ENCODE measurements around the gene EXD3.

The EXD3 gene

DNA sequence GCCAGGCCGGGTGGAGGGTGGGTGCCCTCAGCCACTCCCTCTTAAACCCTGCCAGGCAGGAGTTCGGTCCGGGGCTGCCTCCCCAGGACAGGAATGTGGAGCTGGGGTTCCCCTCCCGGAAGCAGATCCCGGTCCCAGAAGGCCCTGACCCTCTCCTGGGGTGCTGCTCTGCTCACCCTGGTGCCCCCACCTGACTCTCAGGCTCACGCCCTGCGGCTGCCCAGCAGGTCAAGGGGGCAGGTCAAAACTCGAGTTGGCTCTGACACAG is 117.2 kb downstream of the EXD3 start:
- DNase-seq (ENCODE audit: low spot score) = no peak

DNA sequence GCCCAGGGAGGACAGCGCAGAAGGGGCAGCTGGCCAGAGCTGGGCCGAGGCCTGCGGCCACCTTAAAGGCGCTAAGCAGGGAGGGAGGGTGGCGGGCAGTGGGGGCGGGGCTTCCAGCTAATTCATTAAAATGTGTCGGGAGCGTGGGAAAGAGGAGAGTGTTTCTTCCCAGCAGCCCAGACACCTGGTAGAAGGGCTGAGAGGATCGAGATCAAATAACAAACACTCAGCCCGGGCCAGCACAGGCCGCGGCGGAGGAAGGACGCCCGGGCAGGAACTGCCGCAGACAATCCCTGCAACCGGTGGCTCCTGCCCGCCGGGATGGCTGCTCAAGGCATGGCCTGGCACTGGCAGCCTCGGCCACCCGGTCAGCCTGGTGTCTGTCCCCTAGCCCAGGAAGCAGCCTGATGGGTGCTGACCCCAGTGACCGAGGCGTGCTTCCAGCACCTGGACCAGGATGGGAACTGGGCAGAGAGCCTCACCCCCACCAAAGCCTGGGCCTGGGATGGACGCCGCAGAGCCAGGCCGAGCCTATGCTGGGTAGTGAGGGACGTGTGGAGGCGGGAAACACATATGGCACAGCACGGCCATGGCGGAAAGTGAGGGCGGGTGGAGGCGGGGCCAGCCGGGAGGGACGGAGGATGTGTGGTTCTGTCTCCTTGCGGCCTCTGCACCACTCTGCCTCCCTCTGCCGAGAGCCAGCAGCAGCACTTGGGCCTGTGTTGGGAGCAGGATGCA is 117.7 kb downstream of the EXD3 start:
- DNase-seq (ENCODE audit: low spot score) = peak; percentile 63

DNA sequence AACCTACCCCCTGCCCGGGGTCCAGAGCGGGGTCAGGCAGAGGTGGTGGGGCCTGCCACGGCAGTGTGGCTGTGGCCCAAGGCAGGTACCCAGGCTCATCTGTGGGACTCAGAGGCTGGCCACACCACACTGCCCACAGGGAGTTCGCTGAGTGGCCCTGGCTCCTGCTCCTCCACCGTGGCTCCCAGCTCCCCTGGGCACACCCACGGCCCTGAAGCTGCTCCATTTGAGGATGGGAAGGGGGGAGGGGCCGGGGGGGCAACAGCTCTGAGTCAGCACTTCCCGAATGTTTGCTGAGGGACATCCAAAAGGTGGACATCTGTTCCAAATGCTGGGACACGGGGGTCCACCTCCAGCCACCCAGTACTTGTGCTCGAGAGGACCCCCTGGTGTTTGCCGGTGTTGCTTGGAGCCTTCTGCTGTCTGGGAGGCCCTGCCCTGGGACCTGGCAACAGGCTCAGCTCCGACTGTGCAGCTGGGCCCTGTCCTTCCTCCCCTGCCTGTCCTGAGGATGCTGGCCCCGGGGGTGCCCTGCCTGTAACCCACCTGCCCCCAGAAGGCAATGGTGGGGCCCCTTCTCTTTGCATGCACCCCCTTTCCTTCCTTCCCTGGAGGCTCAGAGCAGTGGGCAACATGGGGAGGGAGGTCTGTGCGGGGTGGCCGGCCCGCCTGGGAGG is 118.4 kb downstream of the EXD3 start:
- DNase-seq (ENCODE audit: low spot score) = no peak

DNA sequence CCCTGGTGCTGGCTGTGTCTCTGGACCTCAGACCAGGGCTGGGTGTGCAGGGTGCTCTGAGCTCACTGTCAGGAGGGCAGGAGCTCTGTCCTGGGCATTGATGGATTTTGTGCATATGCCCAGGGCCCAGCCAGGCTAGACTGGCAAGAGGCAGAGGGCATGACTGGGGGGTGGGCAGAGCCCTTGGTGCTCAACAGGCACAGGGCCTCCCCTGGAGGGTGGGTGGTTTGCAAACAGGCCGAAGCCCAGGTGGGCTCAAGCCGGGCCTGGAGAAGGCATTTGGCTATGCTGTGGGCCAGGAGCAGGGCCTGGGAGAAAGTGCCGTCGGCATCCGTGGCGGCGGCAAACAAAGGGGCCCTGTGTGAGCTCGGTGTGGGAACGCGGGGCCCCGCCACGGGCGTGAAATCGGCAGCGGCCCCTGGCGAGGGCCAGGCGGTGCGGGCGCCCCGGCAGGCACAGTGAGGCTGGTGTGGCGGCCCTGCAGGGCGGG is 119.0 kb downstream of the EXD3 start:
- DNase-seq (ENCODE audit: low spot score) = no peak

DNA sequence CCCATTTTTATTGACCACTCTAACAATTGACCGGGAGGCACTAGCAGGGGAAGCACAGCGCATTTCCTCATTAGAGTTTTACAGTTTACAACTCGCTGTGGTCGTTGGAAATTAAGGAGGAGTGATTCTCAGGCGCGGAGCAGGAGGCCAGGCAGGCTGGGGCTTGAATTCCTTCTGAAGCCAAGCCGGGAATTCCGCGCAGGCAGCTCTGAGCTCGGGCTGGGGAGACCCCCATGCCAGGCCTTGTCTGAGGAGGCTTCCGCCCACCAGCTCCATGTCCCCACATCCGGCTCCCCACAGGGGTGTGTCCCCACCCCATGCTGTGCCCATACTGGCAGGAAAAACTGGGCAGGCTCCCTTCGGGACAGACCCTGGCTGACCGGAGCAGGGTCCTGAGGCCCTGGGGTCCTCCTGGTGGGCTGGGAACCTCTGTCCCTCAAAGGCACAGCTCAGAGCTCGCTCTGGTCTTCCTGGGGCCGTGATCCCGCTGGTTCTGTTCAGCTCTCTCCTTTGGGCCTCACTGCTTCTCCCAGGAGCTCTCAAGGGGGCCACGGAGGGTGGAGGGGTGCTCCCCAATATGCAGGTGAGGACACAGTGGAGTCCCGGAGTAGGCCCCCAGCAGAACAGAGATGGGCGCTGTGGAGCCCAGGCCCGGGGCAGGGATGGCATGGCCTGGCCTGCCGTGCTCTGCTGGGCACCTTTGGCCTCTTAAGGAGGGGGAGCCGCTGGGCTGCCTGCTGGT is 119.6 kb downstream of the EXD3 start:
- DNase-seq (ENCODE audit: low spot score) = no peak

DNA sequence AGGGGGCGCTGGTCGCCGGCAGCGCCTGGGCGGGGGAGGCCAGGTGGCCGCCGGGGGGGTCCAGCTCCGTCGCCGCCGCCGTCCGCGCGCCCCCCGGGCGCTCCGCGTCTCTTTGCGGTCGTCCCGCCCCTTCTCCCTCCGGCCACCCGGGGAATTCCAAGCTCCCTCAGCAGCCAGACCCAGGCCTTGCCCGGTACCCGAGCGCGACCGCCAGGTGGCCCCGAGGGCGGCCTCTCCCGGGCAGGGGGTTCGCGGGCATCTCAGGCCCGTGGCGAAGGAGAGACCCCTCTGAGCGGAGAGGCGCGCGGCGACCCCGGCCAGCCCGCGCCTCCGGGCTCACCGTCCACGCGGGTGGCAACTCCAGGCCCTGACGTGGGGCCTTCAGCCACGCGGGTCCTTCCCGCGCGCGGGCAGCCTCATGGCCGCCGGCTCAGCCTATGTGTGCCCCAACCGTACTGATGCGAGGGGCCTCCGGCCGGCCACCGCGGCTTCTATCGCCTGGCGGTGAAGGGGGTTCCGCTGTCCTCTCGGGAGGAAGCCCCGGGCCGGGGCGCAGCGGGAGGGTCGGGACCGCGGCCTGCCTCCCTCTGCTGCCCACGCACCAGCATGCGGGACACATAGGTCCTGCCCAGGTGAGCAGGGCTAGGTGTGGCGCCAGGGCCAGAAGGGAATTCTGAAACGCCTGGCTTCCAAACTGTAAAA is 120.4 kb downstream of the EXD3 start:
- peak; percentile 77 for DNase-seq (ENCODE audit: low spot score)

DNA sequence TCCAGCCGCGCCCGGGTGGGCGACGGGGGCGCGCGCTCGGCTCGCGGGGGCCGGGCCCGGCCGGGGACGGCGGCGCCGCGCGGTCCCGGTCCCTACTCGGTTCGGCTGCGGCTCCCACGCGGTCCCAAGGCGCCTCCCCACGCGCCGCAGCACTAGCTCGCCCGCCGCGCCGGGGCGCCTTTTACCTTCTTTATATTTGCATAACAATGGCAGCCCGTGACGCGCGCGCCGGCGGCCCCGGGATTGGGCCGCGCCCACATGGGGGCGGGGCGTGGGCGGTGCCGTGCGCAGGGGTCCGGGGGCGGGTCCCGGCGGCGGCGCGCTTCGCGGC is 120.9 kb downstream of the EXD3 start, which contains the start of gene NRARP:
Gene NRARP (minus strand): TSS at position 154 of the 331 bp plus-strand sequence. CDS start 343 bp downstream, outside the sequence.
- DNase-seq (ENCODE audit: low spot score) = peak; percentile 83

DNA sequence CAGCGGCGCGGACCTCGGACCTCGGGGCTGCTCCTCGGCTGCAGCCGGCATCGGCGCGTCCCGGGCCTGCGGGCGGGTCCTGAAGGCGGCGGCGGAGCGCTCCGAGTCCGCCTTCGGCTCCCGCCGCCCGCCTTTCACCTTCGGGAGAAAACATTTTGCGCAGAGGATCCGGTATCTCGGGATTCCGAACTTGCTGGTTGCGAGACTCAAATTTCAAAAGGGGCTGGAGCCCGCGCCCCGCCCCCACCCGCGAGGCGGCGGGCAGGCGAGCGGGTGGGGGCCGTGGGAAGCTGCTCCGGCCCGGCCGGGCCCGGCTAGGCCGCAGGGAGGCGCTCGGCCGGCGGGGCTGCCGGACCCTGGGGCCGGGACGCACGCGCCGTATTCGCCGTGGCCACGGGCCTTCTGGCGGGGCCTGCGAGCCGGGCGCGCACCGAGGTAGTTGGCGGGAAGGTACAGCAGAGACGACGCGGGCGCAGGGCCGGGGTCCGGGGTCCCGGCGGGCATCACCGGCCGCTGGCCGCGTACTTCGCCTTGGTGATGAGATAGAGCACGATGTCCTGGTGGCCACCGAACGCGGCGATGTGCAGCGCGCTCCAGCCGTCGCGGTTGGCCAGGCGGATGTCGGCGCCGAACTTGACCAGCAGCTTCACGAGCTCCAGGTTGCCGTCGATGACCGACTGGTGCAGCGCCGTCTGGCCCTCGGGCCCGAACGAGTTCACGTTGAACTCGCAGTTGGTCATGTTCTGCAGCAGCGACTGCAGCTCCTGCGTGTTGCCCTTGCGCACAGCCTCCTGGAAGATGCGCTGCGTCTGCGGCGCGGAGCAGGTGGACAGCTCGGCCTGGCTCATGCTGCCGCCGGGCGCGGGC is 121.6 kb downstream of the EXD3 start:
- no peak for DNase-seq (ENCODE audit: low spot score)

DNA sequence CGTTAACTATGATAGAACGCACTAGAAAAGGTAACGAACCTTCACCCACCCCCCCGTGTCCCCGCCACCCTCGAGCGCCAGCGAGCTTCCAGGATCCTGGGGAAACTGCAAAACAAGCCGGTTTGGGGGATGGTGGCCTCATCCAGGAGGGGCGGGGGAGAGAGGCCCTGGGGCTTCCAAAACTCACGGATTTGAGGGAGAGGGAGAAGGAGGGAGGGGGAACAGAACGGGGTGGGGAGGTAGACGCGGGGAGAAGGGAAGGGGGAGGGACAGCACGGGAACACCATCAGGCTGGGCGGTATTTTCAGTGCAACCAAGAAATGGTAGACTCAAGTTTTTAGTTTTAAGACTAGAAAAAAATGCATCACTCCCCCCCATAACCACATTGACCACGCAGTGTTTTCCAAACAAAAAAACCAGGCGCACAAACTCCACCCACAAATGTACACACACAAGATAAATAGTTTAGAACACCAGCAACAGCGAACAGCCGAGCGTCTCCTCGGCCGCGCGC is 122.3 kb downstream of the EXD3 start:
- no peak for DNase-seq (ENCODE audit: low spot score)

DNA sequence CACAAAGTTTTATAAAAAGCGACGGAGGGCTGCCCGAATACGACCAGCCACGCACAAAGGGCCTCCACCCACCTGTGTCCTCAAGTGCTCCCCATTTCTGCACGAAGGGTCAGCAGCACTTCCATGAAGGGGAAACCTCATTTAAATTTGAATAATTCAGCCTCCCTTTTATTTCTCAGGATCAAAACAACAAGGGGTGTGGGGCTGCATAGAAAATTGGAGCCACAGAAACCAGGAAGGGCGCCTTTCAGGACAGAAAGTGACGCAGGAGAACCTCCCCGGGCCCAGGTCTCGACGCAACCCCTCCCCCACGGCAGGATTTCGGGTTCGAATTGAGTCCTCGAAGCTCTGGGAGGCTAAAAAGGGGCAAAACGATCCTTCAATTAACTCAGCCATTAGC is 123.0 kb downstream of the EXD3 start:
- DNase-seq (ENCODE audit: low spot score) = no peak

DNA sequence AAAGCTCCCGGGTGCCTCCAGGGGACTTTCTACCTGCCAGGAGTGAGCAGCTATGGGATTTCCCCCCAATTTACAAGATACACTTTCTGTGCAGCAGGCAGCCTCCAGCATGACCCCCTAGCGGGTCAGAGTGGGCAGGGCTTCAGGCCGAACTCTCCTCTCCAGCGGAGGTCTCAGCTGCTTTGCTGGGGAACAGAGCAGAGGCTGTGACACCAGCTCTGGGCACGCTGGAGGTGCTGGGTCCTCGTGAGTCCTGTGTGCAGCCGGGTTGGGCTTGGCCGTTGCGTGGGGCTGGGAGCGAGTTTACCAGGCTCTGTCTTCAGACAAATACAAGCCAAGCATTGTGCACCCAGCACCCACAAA is 123.8 kb downstream of the EXD3 start:
- no peak for DNase-seq (ENCODE audit: low spot score)

DNA sequence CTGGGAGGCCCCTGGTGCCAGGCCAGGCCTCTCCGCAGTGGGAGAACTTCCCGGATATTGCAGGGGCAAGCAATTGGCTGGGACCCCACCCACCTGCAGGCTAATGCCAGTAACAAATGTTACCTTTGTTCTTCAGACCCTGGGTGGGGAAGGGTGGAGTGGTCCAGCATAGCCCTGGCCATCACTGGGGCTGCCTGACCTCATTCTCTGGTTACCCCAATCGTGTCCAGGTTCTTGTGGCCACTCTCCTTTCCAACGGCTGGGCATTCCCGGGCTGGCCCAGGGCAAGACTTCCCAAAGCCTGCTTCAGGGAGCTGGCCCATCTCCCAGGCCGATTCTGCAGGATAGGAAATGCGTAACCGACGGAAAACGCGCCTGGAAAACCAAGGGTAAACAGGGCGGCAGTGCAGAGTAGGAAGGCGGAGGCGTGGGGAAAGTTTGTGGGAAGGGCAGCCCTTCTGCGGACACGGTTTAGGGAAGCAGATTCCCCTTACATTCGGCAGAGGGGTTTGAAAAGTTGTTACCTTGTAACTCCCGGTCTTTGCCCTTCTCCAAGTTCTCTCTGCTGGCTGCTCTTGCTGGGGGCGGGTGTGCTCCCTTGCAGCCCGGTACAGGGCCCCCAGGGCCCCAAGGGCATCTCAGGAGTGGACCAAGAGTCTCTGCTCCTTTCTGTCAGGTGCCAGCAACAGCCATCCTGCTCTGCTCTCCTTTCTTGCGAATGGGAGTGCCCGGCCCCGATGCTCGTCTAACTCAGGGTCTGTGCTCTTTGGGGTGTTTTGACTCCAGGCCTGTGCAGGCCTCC is 124.4 kb downstream of the EXD3 start:
- DNase-seq (ENCODE audit: low spot score) = no peak

DNA sequence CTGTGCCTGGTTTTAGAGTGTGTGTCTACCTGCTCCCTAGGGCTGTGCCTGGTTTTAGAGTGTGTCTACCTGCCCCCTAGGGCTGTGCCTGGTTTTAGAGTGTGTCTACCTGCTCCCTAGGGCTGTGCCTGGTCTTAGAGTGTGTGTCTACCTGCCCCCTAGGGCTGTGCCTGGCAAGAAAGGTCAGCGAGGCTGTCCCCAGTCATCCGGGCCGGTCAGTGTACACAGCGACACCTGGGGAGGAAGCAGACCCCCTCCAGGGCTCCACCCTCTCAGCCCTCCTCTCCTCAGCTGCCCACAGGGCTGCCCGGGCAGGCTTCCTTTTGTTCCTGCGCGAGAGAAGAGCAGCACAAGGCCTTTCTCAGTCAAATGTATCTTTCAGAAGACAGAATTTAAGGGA is 125.0 kb downstream of the EXD3 start:
- DNase-seq (ENCODE audit: low spot score) = no peak

DNA sequence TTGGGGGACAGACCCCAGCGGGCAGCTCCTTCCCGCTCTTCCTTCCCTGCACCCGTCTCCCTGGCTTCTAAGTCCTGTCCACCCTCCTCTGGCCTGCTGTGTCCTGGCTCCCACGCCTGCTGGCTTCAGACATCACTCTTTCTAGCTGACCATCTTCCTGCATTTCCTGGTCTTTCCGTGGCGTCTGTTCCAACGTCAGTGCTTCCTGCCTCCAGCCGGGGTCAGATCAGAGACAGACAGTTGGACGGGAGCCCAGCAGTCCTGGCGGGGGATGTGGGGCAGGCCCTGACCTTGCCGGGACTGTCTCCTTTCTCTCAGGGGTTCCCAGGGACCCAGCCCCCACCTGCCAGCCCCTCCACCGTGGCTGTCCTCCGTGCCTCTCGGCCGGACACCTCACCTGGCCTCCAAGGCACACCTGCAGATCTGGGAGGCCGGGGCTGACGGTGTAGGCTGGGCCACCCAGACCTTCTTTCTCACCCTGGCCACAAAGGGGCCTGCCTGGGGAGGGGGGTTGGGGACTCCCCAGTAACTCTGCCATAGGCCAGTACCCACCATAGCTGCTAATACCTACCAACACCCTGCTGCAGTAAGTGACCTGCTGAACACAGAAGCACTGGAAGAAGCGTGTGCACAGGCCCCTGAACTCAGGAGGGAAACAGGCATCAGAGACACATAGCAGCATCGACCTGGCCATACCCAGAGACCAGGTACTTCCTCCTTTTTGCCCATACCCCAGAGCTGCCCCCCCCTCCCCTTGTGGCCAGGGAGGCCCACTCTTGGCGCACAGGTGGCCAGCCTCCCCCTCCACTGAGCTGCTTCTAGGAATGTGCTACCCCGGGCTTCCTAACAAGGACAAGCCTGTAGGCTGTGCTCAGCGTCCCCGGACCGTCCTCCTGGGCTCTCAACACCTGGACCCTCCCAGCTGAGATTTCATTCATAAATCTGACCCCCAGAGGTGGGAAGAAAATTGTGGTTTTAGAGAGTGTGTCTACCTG is 126.0 kb downstream of the EXD3 start:
- DNase-seq (ENCODE audit: low spot score) = no peak

DNA sequence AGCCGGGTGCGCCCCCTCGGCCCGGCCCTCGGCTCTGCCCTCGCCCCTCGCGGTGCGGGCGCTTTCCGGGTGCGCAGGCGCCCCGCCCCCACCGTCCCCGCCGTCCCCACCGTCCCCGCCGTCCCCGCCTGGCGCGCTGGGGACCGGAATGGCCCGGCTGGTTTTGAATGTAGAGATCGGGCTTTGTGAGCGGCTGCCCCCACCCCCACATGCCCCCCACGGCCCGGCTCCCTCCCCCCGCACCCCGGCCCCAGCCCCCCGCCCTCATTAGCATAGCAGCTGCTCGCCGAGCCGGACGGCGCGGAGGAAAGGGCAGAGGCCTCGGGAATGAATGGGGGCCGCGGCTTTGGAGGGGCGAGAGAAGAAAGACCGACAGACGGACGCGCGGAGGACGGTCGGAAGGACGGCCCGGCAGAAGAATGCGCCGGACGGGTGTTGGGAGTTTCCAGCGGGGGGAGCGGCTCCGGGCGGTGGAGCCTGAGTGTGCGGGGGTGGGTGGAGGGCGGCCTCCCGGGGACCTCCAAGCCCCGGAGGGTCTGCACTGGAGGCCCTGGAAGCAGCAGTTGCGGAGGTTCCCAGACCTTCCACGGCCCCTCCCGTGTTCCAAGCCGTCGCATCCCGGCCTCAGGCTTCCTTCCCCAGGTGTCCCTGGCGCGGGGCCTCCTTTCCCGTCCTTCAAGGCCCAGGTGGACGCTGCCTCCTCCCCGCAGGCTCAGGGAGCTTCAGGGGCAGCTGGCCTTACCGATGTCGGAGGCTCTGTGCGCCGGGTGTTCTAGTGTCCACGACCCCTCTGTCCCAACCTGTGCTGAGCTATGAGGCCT is 126.9 kb downstream of the EXD3 start:
- no peak for DNase-seq (ENCODE audit: low spot score)

DNA sequence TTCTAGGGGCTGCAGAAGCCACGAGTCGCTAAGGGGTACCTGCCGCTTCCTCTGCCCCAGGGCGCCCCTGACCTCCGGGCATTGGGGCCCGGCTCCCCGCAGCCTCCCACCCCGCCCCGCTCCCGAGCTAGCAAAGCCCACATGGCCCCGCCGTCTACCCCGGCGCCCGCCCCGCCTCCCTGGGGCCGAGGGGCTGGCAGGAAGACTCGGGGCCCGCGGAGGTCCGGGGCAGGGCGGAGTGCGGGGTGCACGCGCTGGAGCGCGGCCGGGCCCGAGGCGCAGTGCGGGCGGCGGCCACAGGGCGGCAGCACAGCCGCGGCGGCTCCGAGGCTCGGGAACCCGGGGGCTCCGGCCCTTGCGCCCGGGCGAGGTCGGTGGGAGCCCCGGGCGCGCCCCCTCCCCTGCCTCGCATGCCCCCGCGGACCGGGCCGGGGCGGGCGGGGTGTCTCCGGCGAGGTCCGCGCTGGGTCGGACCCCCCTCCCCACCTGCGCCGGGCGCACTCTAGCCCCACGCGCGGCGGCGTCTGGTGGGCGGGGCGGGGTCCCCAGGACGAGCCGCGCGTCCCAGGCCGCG is 127.6 kb downstream of the EXD3 start:
- peak; percentile 78 for DNase-seq (ENCODE audit: low spot score)

DNA sequence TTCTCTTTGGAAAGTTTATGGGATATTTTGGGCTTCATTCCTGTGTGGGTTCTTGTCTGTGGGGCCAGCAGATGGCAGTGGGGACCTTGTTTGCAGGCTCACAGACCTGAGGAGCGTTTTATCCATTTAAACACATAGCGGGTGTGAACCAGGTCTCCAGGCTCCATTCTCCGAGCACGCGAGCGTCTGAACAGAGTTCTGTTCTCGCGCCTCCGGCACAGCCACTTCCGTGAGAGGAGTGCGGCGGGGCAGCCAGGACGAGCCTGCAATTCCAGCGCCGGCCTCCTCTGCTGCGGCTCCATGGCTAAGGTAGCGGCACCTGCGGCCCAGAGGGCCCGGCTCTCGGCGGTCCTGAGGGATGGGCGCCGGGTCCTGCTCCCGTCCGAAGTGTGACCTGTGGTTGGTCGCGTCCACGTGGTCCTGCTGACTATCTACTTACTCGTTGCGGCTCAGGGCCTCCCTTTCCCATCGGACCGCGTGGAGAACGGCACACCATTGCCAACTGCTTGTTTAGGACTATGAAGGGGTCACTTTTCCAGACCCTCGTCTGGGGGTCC is 128.2 kb downstream of the EXD3 start:
- DNase-seq (ENCODE audit: low spot score) = peak; percentile 60

All from AG08395 (cell line).